Fibroblast of skin of abdomen (primary cell): Measurements from ENCODE around the gene PTPRN.

ENCODE experiments used
- DNase-seq: peaks from one replicate; pipeline ENCODE4 v3.0.0-alpha.2; 2013

PTPRN gene

GRCh38 chr2:219243291-219243761 is 65.9 kb downstream of the PTPRN start:
- no peak for DNase-seq
